Osteocyte (in vitro differentiated cells): ENCODE data around the gene GTPBP2. TPM values are rescaled to one million over a fixed set of nuclear protein-coding genes. Genes with fewer than 3 reads are reported as not detected.

Experiments
- DNase-seq: peaks from one replicate; pipeline ENCODE4 v3.0.0; 2021; ENCODE audit warnings: mixed read lengths; ENCODE audit not compliant: unreplicated experiment; ENCODE audit errors: extremely low spot score
- H3K27ac Mint-ChIP-seq: one replicate; pipeline ENCODE4 v1.8.0; 2021; ENCODE audit warnings: mild to moderate bottlenecking, mixed read lengths; ENCODE audit not compliant: unreplicated experiment
- H3K27me3 Mint-ChIP-seq: one replicate; pipeline ENCODE4 v1.8.0; 2021; ENCODE audit warnings: mixed read lengths; ENCODE audit not compliant: unreplicated experiment
- H3K36me3 Mint-ChIP-seq: one replicate; pipeline ENCODE4 v1.8.0; 2021; ENCODE audit warnings: mixed read lengths; ENCODE audit not compliant: unreplicated experiment
- H3K4me1 Mint-ChIP-seq: one replicate; pipeline ENCODE4 v1.8.0; 2021; ENCODE audit warnings: mixed read lengths; ENCODE audit not compliant: unreplicated experiment
- H3K4me3 Mint-ChIP-seq: one replicate; pipeline ENCODE4 v1.8.0; 2021; ENCODE audit warnings: mild to moderate bottlenecking, moderate library complexity, mixed read lengths; ENCODE audit not compliant: unreplicated experiment
- H3K9me3 Mint-ChIP-seq: one replicate; pipeline ENCODE4 v1.8.0; 2021; ENCODE audit warnings: mixed read lengths; ENCODE audit not compliant: unreplicated experiment
- total RNA-seq: library from RNA; stranded (reverse); gene quantifications from 2 replicates; pipeline ENCODE4 v1.2.1, GENCODE V29; 2021
- TF ChIP-seq, protein P1 (sequence below): fragments of 200-600 bp; sonication (generic); IDR thresholded peaks from 2 replicates; pipeline ENCODE4 v1.5.0; 2021; ENCODE audit warnings: antibody characterized with exemption, mild to moderate bottlenecking, moderate library complexity

Gene GTPBP2
- total RNA-seq, 1 donor from 2014 or later = 86.4 TPM

- no peaks in the 10 kb centered on the region for H3K9me3 Mint-ChIP-seq
- no peak overlapping the region for H3K4me3 Mint-ChIP-seq
- TF ChIP-seq, protein P1, sequence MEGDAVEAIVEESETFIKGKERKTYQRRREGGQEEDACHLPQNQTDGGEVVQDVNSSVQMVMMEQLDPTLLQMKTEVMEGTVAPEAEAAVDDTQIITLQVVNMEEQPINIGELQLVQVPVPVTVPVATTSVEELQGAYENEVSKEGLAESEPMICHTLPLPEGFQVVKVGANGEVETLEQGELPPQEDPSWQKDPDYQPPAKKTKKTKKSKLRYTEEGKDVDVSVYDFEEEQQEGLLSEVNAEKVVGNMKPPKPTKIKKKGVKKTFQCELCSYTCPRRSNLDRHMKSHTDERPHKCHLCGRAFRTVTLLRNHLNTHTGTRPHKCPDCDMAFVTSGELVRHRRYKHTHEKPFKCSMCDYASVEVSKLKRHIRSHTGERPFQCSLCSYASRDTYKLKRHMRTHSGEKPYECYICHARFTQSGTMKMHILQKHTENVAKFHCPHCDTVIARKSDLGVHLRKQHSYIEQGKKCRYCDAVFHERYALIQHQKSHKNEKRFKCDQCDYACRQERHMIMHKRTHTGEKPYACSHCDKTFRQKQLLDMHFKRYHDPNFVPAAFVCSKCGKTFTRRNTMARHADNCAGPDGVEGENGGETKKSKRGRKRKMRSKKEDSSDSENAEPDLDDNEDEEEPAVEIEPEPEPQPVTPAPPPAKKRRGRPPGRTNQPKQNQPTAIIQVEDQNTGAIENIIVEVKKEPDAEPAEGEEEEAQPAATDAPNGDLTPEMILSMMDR = no peak
- H3K4me1 Mint-ChIP-seq = peaks cover 21% of the 10 kb centered on the region
- H3K27me3 Mint-ChIP-seq = no peaks in the 10 kb centered on the region
- DNase-seq = no peak
- peaks cover 18% of the 10 kb centered on the region for H3K36me3 Mint-ChIP-seq
- no peak overlapping the region for H3K27ac Mint-ChIP-seq
These were observed 41.5 kb upstream of the GTPBP2 start for GRCh38 chr6:43670623-43670986.

DNA sequence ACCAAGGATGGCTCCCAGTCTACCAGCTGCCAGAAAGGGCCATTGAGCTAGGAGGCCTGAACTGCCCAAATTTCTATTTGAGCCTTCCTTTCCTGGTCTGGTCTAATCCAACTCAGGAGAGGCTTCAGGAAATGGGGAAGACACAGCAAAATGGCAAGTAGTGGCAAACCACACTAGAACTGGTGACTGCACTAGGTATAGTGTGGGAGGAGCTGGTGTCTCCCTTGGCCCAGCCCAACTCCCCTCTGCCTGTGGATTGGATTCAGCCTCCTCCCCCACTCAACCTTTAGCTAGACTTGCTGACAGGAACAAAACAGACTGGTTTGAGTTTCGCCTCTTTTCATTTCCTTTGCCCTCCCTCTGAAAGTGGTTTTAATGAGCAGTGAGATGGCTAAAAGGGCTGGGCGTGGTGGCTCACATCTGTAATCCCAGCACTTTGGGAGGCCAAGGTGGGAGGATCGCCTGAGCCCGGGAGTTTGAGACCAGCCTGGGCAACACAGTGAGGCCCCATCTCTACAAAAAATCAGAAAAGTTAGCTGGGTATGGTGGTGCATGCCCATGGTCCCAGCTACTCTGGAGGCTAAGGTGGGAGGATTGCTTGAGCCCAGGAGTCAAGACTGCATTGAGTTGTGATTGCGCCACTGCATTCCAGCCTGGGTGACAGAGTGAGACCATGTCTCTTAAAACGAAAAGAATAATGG, 41.0 kb upstream of the GTPBP2 start:
- Mint-ChIP-seq H3K9me3 (no peaks in the 10 kb centered on the region), H3K4me3 (no peak overlapping the region), H3K4me1 (peaks cover 21% of the 10 kb centered on the region), H3K36me3 (peaks cover 16% of the 10 kb centered on the region), H3K27me3 (no peaks in the 10 kb centered on the region), H3K27ac (no peak overlapping the region)
- TF ChIP-seq, protein P1 = no peak
- no peak for DNase-seq

- H3K4me3 Mint-ChIP-seq = no peak overlapping the region
- peaks cover 13% of the 10 kb centered on the region for H3K36me3 Mint-ChIP-seq
- H3K27ac Mint-ChIP-seq = no peak overlapping the region
- peaks cover 21% of the 10 kb centered on the region for H3K4me1 Mint-ChIP-seq
- H3K27me3 Mint-ChIP-seq = no peaks in the 10 kb centered on the region
- DNase-seq = no peak
- TF ChIP-seq, protein P1 = no peak
- H3K9me3 Mint-ChIP-seq = no peaks in the 10 kb centered on the region
These were observed 40.2 kb upstream of the GTPBP2 start for GRCh38 chr6:43669050-43669921.

DNA sequence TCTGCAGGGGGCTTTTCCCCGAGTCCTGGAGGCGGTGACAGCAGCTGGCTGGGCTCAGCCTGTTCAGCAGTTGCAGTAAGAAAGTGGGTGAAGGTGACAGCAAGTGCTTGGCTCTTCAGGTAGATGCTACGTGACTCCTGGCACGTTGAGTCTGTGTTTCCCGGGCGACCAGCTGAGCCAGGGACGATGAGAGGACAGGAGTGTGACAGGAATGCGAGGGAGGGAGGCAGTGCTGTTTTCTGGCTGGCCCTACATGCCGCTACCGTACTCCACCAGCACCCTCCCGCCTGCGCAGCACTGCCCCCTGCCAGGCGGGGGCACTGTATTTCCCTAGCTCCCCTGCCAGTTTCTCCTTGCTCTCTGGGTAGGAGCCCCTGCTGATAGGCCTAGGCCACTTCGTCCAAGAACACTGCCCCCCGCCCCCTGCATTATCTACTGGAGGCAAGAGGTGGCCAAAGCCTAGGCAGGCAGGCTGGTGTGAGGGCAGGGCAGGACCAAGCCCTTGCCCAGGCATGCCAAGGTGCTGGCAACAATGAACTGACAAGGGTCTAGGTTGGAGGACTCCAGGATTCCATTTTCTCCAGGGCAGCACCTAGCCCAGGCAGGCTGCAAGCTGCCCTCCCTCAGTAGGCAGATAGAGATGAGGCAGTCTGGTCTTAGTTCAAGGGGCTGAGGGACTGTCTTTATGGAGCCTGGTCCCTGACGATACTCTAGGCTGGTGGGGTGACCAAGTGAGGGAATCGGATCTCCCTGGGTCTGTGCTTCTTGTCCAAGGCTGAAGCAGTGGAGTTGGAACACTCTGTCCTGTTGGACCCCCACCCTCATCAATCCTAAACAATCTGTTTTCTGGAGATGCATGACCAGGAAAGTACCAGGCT, 39.3 kb upstream of the GTPBP2 start:
- TF ChIP-seq, protein P1 = peak; percentile 61
- Mint-ChIP-seq H3K9me3 (no peaks in the 10 kb centered on the region), H3K4me1 (peaks cover 21% of the 10 kb centered on the region), H3K27me3 (no peaks in the 10 kb centered on the region), H3K4me3 (no peak overlapping the region), H3K27ac (no peak overlapping the region), H3K36me3 (peaks cover 13% of the 10 kb centered on the region)
- no peak for DNase-seq
